Activated naive CD4-positive, alpha-beta T cell treated with anti-CD3 and anti-CD28 coated beads, Interleukin-2, amount 50 U/mL, for 24 hours (primary cell): ENCODE measurements around the gene IL6.
"Not testable (repeated sequence)": the region's sequence is repeated elsewhere in the genome, so short reads cannot be mapped to it uniquely, and the experiment has no call there.

Source experiments
- H3K27ac Mint-ChIP-seq: one replicate; pipeline ENCODE4 v1.8.0; 2021; ENCODE audit warnings: mild to moderate bottlenecking, mixed read lengths
- H3K27me3 Mint-ChIP-seq: one replicate; pipeline ENCODE4 v1.8.0; 2021; ENCODE audit warnings: mixed read lengths
- H3K36me3 Mint-ChIP-seq: one replicate; pipeline ENCODE4 v1.8.0; 2021; ENCODE audit warnings: mixed read lengths
- H3K4me1 Mint-ChIP-seq: one replicate; pipeline ENCODE4 v1.8.0; 2021; ENCODE audit warnings: mixed read lengths
- H3K4me3 Mint-ChIP-seq: one replicate; pipeline ENCODE4 v1.8.0; 2021; ENCODE audit warnings: mild to moderate bottlenecking, mixed read lengths
- H3K9me3 Mint-ChIP-seq: one replicate; pipeline ENCODE4 v1.8.0; 2021; ENCODE audit warnings: mixed read lengths

IL6 gene

DNA sequence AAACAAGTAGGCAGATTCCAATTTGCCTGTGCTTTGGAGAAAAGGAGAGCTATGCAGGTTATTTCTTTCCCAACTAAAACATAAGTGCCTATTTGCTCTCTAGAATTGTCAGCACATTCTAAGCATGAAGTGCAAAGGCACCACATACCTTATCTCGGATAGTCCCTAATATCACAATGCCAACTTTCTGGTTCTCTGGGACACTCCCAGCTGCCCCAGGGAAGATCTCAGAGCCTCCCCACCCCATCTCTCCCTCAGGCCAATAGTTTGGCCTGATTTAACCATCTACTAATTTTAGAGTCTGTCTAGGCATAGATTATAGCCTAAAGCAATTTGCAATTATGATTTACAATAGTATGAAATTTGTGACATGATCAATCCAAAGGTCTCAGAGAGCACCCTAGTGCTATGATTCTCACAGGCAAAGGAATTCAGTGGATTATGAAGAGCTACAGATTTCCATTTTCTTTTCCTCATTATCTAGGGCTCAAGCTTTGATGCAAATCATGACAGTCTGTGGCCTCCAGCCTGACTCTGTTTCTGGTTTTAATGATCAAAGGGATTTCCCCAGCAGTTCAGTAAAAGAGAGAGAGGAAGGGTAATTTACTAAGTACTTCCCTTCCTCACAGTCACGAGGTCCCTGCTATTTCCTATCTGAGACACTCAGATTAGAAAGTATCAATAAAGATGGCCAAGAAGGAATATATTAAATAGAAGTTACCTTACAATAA, 29.0 kb upstream of the IL6 start:
- peaks cover 67% of the 10 kb centered on the region for H3K4me1 Mint-ChIP-seq
- no peaks in the 10 kb centered on the region for H3K9me3 Mint-ChIP-seq
- peaks cover 3% of the 10 kb centered on the region for H3K36me3 Mint-ChIP-seq
- peak overlapping the region; percentile 89 for H3K27ac Mint-ChIP-seq
- H3K4me3 Mint-ChIP-seq = peak overlapping the region; percentile 54
- no peaks in the 10 kb centered on the region for H3K27me3 Mint-ChIP-seq

DNA sequence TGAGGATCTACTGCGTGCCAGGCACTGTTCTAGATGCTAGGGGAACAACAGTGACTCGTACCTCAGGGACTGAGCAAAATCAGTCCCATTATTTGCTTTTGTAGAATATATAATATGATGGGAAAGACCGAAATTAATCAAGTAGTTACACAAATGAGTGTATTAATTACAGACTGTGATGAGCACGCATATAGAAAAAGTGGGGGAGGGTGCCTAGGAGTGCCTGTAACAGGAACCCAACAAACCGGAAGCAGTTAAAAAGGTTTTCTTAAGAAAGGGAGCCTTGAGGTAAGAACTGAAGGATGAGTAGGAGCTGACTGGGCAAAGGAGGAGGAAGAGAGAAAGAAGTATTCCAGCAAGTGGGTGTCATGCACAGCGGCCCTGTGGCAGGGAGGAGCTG, 28.2 kb upstream of the IL6 start:
- no peaks in the 10 kb centered on the region for H3K9me3 Mint-ChIP-seq
- H3K36me3 Mint-ChIP-seq = no peaks in the 10 kb centered on the region
- no peaks in the 10 kb centered on the region for H3K27me3 Mint-ChIP-seq
- peaks cover 62% of the 10 kb centered on the region for H3K4me1 Mint-ChIP-seq
- H3K4me3 Mint-ChIP-seq = no peak overlapping the region
- H3K27ac Mint-ChIP-seq = peak overlapping the region; percentile 89

DNA sequence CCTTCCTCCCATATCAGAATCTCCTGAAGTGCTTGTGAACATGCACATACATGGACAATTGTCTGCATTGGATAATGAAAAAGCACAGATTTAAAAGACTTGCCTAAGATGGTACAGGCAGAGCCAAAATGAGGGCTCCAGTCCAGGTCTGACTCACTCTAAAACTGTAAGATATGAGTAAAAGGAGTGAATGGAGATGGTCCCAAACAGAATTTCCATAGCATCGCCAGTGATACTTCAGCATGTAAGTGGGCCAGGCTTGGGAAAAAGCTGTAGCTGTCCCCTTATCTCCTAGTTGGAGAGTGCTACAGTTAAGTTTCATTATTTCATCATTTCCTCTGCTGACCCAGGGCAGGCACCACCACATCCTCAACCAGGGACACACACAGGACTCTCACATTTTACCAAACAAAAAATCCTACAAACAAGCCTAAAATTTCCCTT, 26.4 kb upstream of the IL6 start:
- no peak overlapping the region for H3K27ac Mint-ChIP-seq
- no peaks in the 10 kb centered on the region for H3K9me3 Mint-ChIP-seq
- no peak overlapping the region for H3K4me3 Mint-ChIP-seq
- H3K4me1 Mint-ChIP-seq = peaks cover 44% of the 10 kb centered on the region
- no peaks in the 10 kb centered on the region for H3K27me3 Mint-ChIP-seq
- H3K36me3 Mint-ChIP-seq = no peaks in the 10 kb centered on the region

DNA sequence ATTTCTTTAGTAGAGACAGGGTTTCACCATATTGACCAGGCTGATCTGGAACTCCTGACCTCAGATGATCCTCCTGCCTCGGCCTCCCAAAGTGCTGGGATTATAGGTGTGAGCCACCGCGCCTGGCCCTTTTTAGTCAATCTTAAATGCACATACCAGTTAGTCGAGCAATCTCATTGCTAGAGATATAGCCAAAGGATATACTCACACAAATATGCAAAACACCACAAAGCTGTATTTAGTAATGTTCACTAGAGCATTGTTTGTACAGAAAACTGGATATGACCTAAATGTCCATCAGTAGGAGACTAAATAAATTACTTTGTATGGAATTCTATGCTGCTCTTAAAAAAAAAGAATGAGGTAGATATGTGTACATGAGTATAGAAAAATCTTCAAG, 24.5 kb upstream of the IL6 start:
- H3K27me3 Mint-ChIP-seq = no peaks in the 10 kb centered on the region
- H3K36me3 Mint-ChIP-seq = no peaks in the 10 kb centered on the region
- H3K9me3 Mint-ChIP-seq = no peaks in the 10 kb centered on the region
- H3K4me3 Mint-ChIP-seq = no peak overlapping the region
- peaks cover 25% of the 10 kb centered on the region for H3K4me1 Mint-ChIP-seq
- no peak overlapping the region for H3K27ac Mint-ChIP-seq

DNA sequence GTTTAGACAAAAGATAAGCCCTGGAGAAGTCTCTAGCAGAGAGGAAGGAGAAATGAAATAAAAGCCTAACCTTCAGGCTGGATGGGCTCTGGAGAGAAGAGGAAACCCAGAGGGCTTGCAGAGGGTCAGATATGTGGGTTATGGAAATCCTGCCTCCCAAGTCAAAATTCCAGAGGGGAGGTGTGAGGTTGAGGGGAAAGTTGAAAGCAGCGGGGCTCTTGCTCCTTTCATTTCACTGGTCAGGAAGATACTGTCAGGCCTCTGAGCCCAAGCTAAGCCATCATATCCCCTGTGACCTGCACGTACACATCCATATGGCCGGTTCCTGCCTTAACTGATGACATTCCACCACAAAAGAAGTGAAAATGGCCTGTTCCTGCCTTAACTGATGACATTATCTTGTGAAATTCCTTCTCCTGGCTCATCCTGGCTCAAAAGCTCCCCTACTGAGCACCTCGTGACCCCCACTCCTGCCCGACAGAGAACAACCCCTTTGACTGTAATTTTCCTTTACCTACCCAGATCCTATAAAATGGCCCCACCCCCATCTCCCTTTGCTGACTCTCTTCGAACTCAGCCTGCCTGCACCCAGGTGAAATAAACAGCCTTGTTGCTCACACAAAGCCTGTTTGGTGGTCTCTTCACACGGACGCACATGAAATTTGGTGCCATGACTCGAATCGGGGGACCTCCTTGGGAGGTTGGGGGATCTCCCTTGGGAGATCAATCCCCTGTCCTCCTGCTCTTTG, 23.7 kb upstream of the IL6 start:
- H3K27ac Mint-ChIP-seq, H3K4me3 Mint-ChIP-seq, H3K27me3 Mint-ChIP-seq, H3K9me3 Mint-ChIP-seq, H3K36me3 Mint-ChIP-seq: not testable (repeated sequence)
- peaks cover 18% of the 10 kb centered on the region for H3K4me1 Mint-ChIP-seq

DNA sequence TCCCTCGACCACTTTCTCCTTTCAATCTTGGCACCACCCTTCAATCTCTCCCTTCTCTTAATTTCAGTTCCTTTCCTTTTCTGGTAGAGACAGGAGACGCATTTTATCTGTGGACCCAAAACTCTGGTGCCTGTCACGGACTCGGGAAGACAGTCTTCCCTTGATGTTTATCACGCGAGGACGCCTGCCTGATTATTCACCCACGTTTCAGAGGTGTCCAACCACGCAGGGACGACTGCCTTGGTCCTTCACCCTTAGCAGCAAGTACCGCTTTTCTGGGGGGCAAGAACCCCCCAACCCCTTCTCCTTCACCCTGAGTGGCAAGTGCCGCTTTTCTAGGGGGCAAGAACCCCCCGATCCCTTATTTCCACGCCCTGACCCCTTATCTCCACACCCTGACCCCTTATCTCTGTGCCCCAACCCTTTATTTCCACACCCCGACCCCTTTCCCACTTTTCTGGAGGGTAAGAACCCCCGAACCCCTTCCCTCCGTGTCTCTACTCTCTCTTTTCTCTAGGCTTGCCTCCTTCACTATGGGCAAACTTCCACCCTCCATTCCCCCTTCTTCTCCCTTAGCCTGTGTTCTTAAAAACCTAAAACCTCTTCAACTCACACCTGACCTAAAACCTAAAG, 22.9 kb upstream of the IL6 start:
- H3K4me3 Mint-ChIP-seq, H3K27me3 Mint-ChIP-seq, H3K9me3 Mint-ChIP-seq, H3K4me1 Mint-ChIP-seq, H3K36me3 Mint-ChIP-seq, H3K27ac Mint-ChIP-seq: not testable (repeated sequence)

DNA sequence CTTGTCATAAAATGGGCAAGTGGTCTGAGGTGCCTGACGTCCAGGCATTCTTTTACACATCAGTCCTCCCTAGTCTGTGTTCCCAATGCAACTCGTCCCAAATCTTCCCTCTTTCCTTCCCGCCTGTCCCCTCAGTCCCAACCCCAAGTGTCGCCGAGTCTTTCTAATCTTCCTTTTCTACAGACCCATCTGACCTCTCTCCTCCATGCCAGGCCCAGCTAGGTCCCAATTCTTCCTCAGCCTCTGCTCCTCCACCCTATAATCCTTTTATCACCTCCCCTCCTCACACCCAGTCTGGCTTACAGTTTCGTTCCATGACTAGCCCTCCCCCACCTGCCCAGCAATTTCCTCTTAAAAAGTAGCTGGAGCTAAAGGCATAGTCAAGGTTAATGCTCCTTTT, 22.3 kb upstream of the IL6 start:
- H3K4me3 Mint-ChIP-seq, H3K4me1 Mint-ChIP-seq, H3K27me3 Mint-ChIP-seq, H3K36me3 Mint-ChIP-seq, H3K9me3 Mint-ChIP-seq, H3K27ac Mint-ChIP-seq: not testable (repeated sequence)

DNA sequence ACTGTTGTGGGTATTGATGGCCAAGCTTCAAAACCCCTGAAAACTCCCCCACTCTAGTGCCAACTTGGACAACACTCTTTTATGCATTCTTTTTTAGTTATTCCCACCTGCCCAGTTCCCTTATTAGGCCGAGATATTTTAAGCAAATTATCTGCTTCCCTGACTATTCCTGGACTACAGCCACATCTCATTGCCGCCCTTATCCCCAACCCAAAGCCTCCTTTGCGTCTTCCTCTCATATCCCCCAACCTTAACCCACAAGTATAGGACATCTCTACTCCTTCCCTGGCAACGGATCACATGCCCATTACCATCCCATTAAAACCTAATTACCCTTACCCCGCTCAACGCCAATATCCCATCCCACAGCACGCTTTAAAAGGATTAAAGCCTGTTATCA, 21.1 kb upstream of the IL6 start:
- not testable (repeated sequence) for H3K36me3 Mint-ChIP-seq, H3K27ac Mint-ChIP-seq, H3K4me1 Mint-ChIP-seq, H3K27me3 Mint-ChIP-seq, H3K4me3 Mint-ChIP-seq, H3K9me3 Mint-ChIP-seq

DNA sequence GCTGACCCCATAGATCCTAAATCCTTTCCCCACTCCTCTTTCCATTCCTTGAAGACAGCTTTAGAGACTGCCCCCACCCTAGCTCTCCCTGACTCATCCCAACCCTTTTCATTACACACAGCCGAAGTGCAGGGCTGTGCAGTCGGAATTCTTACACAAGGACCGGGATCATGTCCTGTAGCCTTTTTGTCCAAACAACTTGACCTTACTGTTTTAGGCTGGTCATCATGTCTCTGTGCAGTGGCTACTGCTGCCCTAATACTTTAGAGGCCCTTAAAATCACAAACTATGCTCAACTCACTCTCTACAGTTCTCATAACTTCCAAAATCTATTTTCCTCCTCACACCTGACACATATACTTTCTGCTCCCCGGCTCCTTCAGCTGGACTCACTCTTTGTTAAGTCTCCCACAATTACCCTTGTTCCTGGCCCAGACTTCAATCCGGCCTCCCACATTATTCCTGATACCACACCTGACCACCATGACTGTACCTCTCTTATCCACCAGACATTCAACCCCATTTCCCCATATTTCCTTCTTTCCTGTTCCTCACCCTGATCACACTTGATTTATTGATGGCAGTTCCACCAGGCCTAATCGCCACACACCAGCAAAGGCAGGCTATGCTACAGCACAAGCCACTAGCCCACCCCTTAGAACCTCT, 19.8 kb upstream of the IL6 start:
- not testable (repeated sequence) for H3K4me1 Mint-ChIP-seq, H3K4me3 Mint-ChIP-seq, H3K36me3 Mint-ChIP-seq, H3K27ac Mint-ChIP-seq, H3K9me3 Mint-ChIP-seq, H3K27me3 Mint-ChIP-seq

DNA sequence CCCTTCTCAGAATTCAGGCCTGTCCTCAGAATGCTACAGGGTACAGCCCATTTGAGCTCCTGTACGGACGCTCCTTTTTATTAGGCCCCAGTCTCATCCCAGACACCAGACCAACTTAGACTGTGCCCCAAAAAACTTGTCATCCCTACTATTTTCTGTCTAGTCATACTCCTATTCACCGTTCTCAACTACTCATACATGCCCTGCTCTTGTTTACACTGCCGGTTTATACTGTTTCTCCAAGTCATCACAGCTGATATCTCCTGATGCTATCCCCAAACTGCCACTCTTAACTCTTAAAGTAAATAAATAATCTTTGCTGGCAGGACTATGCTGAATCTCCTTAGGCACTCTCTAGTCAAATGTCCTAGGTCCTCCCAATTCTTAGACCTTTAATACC, 18.8 kb upstream of the IL6 start:
- not testable (repeated sequence) for H3K9me3 Mint-ChIP-seq, H3K4me3 Mint-ChIP-seq, H3K36me3 Mint-ChIP-seq, H3K27ac Mint-ChIP-seq, H3K27me3 Mint-ChIP-seq, H3K4me1 Mint-ChIP-seq

DNA sequence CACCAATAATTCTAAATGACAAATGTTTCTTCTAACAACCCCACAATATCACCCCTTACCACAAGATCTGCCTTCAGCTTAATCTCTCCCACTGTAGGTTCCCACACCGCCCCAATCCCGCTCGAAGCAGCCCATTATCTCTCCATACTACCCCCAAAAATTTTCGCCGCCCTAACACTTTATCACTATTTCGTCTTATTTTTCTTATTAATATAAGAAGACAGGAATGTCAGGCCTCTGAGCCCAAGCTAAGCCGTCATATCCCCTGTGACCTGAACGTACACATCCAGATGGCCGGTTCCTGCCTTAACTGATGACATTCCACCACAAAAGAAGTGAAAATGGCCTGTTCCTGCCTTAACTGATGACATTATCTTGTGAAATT, 18.3 kb upstream of the IL6 start:
- not testable (repeated sequence) for H3K9me3 Mint-ChIP-seq, H3K27ac Mint-ChIP-seq, H3K4me3 Mint-ChIP-seq, H3K27me3 Mint-ChIP-seq, H3K4me1 Mint-ChIP-seq, H3K36me3 Mint-ChIP-seq

DNA sequence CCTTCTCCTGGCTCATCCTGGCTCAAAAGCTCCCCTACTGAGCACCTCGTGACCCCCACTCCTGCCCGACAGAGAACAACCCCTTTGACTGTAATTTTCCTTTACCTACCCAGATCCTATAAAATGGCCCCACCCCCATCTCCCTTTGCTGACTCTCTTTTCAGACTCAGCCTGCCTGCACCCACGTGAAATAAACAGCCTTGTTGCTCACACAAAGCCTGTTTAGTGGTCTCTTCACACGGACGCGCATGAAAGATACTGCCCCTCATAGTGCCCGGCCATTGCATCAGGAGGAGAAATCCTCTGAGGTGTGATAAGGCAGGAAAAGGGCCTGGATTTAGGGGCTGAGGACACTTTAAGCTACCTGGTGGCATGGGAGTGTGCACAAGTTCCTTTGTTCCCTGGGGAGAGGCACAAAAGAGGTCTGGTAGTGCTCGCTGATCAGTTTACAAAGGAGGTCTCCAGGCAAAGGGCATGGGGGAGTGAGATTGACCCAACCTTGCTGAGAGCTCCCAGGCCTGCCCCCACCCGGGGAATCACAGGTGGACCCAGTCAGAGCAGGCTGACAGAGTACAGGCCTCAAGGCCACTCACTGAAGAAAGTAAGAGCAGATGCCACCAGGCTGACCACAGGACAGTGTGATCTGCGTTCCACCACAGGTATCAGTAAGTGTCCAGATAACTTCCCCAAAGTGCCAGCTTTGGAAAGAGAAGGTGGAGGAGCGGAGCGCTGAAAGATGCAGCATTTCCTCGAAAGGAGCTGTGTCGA, 17.8 kb upstream of the IL6 start:
- H3K27ac Mint-ChIP-seq = peak overlapping the region; percentile 13
- H3K27me3 Mint-ChIP-seq, H3K4me1 Mint-ChIP-seq, H3K36me3 Mint-ChIP-seq, H3K9me3 Mint-ChIP-seq, H3K4me3 Mint-ChIP-seq: not testable (repeated sequence)

DNA sequence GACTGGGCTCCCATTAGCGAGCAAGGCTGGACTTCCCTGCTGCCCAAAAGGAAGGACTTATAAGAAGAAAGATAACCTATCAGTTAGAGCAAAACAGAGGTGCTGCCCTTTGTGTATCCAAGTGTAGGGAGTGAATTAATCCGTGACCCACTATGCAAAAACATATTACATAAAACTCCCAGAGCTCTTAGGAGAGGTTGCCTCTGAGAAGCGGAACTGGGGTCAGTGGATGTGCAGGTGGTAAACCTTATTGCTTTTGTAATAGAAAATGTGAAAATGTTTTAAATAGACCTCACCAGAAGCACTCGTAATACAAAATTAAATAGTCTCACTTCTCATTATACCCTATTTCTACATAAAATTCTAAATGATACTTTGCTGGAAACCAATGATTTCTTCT, 17.1 kb upstream of the IL6 start:
- no peaks in the 10 kb centered on the region for H3K4me1 Mint-ChIP-seq
- H3K9me3 Mint-ChIP-seq = no peaks in the 10 kb centered on the region
- no peaks in the 10 kb centered on the region for H3K36me3 Mint-ChIP-seq
- H3K27me3 Mint-ChIP-seq = no peaks in the 10 kb centered on the region
- H3K27ac Mint-ChIP-seq = no peak overlapping the region
- H3K4me3 Mint-ChIP-seq = no peak overlapping the region

DNA sequence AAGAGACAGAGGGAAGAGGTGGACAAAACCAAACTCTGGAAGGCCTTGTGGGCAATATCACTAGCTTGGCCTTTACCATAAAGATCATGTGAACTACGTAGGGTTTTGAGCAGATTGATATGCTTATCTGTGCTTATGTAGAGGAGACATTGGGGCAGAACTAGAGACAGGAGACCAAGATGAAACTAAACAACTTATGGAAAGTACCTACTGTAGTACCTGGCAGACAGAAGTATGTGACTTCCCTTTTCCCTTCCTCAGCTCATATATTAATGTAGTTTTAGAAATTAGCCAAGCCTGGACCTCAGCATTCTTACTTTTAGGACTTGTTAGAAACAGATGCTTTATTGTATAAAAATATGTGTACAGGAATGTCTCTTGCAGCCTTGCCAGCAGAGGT, 14.0 kb upstream of the IL6 start:
- H3K4me3 Mint-ChIP-seq = no peak overlapping the region
- no peaks in the 10 kb centered on the region for H3K27me3 Mint-ChIP-seq

DNA sequence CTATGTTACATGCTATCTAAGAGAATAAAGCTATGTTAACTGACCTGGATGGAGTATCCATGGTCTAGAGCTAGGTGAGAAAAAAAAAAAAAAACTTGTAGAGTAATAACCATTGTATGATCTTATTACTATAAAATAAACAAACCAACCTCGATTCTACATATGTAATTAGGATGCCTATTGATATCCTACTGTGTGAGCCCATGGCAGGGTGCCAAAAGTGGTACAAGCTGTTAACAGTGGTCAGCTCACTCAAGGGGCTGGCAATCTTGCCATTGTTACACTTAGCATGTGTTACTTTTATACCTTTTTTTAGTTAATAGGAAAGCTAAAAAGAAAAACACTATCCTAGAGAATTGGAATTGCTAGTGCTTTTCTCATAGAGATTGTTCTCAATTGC, 13.5 kb upstream of the IL6 start:
- Mint-ChIP-seq H3K27me3 (no peaks in the 10 kb centered on the region), H3K4me3 (no peak overlapping the region), H3K27ac (no peak overlapping the region), H3K9me3 (no peaks in the 10 kb centered on the region), H3K4me1 (no peaks in the 10 kb centered on the region), H3K36me3 (no peaks in the 10 kb centered on the region)

More for the DNA sequence above, 14.0 kb upstream of the IL6 start:
- H3K4me1 Mint-ChIP-seq = no peaks in the 10 kb centered on the region
- no peak overlapping the region for H3K27ac Mint-ChIP-seq
- no peaks in the 10 kb centered on the region for H3K9me3 Mint-ChIP-seq
- H3K36me3 Mint-ChIP-seq = no peaks in the 10 kb centered on the region
